Prostate gland (tissue), 2 donors: Measurements from ENCODE around the gene WAC.

Experiments used
- CTCF ChIP-seq, 4 experiments: fragments of 200-600 bp in 2 of 4; fragments of 450-650 bp in 2 of 4; sonication (generic) in 2 of 4; IDR thresholded peaks; 1 replicate in 3 of 4; 2 replicates in 1 of 4; pipeline ENCODE4 v1.5.1; 2016 to 2019; ENCODE audit warnings: antibody characterized with exemption in 4 of 4, mild to moderate bottlenecking in 2 of 4, moderate library complexity in 2 of 4
- POLR2A ChIP-seq: fragments of 450-650 bp; IDR thresholded peaks from one replicate; pipeline ENCODE4 v1.6.1; 2016; ENCODE audit warnings: antibody characterized with exemption, mild to moderate bottlenecking

DNA sequence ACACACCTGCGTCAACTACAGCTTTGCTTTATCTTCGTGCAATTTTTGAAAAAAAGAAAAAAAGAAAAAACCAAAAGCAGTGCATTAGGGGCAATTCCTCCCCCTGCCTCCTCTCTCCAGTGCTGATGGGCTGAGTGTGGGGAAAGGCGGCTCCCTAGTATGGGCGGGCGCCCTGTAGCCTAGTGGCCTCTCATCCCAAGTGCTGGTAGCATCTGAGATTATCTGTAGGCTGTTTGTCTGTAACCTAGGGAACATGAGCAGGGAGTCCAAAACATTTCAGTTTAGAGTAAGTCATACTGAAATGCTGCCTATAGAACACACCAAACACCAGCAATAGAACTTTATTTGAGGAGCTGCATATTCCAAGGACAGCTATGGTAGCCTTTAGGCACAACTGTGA is 119.8 kb downstream of the WAC start:
- no peak for TF ChIP-seq POLR2A
- no peak for TF ChIP-seq CTCF (IDR thresholded peaks at IDR 0.05)
